MG63 (cell line): Measurements from ENCODE around the gene CEP85. TPM values are rescaled to one million over a fixed set of nuclear protein-coding genes. Genes with fewer than 3 reads are reported as not detected.

Experiments used
- DNase-seq: peaks from one replicate; pipeline ENCODE4 v3.0.0-alpha.2; 2020
- H3K27me3 ChIP-seq: fragments of 250-450 bp; sonication (Bioruptor Pico); 2 replicates; pipeline ENCODE4 v1.5.1; 2020; ENCODE audit warnings: mild to moderate bottlenecking, moderate library complexity
- H3K36me3 ChIP-seq: fragments of 250-450 bp; sonication (Bioruptor Pico); 2 replicates; pipeline ENCODE4 v1.5.1; 2020; ENCODE audit warnings: mild to moderate bottlenecking, moderate library complexity
- H3K4me3 ChIP-seq: fragments of 250-450 bp; sonication (Bioruptor Pico); 2 replicates; pipeline ENCODE4 v1.5.1; 2020; ENCODE audit warnings: mild to moderate bottlenecking, moderate library complexity
- H3K9me3 ChIP-seq: fragments of 250-450 bp; sonication (Bioruptor Pico); 2 replicates; pipeline ENCODE4 v1.5.1; 2020; ENCODE audit warnings: mild to moderate bottlenecking, moderate library complexity
- total RNA-seq: library from RNA; depleted of rRNA; stranded (reverse); fragments of >200 nt; shearing (Covaris generic); gene quantifications from 2 replicates; pipeline ENCODE4 v1.2.3, GENCODE V29; 2014; ENCODE audit warnings: low replicate concordance

The CEP85 gene
- total RNA-seq, 1 experiment from 2014 or later: 13.9 TPM

DNA sequence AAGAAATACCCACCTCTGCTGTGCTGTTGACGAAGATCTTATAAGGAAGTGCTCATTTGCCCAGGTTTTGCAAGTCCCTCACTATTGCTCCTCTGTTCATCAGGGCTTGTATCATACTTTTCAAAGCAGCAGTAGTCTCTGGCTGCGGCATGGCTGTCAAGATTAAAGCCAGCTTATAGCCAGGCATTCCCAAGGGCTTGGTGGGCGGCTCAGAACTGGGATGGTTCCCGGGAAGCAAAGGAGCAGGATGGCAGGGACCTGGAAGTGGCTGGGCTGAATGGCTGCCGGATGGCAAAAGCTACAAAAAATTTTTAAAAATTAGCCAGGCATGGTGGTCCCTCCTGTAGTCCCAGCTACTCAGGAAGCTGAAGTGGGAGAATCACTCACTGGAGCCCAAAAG lies 29.2 kb downstream of the CEP85 start:
- no peak overlapping the region for H3K4me3 ChIP-seq
- no peak for DNase-seq
- no peaks in the 10 kb centered on the region for H3K27me3 ChIP-seq
- no peaks in the 10 kb centered on the region for H3K9me3 ChIP-seq
- H3K36me3 ChIP-seq: peaks cover 68% of the 10 kb centered on the region

DNA sequence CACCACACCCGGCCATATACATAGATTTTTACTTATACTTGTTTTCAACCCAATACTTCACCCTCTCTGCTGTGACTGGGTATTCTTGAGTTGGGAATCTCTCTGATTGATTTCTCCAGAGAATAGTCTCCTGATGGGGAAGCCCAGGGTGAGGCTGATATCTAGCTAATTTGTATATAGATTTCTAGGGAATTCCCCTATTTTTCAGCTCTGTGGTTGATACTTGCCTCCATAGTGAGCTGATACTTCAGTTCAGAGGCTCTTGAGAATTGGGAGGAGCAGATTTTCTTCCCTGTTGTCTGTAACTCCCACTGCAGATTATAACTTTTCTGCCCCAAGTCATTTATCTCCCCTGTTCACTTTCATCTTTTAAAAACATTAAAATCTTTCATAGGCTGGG lies 31.4 kb downstream of the CEP85 start:
- DNase-seq: no peak
- H3K36me3 ChIP-seq: peaks cover 68% of the 10 kb centered on the region
- H3K27me3 ChIP-seq: no peaks in the 10 kb centered on the region
- 0 out of 2 replicates have a peak, but pooled peaks cover 4% of the 10 kb centered on the region for H3K9me3 ChIP-seq
- no peak overlapping the region for H3K4me3 ChIP-seq

- 0 out of 2 replicates have a peak, but pooled peaks cover 4% of the 10 kb centered on the region for H3K9me3 ChIP-seq
- H3K4me3 ChIP-seq: no peak overlapping the region
- no peaks in the 10 kb centered on the region for H3K27me3 ChIP-seq
- H3K36me3 ChIP-seq: peaks cover 67% of the 10 kb centered on the region
- no peak for DNase-seq
Observed at GRCh38 chr1:26268290-26269197, 34.5 kb downstream of the CEP85 start.

DNA sequence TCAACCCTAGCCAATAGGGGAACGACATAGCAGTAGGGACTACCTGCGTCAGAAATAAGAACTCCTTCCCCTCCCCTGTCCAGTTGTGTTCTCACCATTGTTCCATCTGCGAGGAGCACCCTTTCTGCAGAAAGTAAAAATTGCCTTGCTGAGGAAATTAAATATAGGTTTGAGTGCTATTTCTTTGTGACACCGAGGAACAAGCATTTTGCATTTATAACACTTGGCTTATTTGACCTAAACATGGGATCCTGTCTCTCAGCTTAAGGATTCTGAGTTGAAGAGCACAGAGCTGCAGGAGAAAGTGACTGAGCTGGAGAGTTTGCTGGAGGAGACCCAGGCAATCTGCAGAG lies 35.2 kb downstream of the CEP85 start:
- H3K27me3 ChIP-seq: no peaks in the 10 kb centered on the region
- H3K4me3 ChIP-seq: no peak overlapping the region
- H3K36me3 ChIP-seq: peaks cover 67% of the 10 kb centered on the region
- no peak for DNase-seq
- H3K9me3 ChIP-seq: 0 out of 2 replicates have a peak, but pooled peaks cover 4% of the 10 kb centered on the region

- DNase-seq: peak; percentile 39
- H3K27me3 ChIP-seq: no peaks in the 10 kb centered on the region
- H3K9me3 ChIP-seq: no peaks in the 10 kb centered on the region
- no peak overlapping the region for H3K4me3 ChIP-seq
- H3K36me3 ChIP-seq: peaks cover 56% of the 10 kb centered on the region
Observed at GRCh38 chr1:26274801-26275425, 40.9 kb downstream of the CEP85 start.

DNA sequence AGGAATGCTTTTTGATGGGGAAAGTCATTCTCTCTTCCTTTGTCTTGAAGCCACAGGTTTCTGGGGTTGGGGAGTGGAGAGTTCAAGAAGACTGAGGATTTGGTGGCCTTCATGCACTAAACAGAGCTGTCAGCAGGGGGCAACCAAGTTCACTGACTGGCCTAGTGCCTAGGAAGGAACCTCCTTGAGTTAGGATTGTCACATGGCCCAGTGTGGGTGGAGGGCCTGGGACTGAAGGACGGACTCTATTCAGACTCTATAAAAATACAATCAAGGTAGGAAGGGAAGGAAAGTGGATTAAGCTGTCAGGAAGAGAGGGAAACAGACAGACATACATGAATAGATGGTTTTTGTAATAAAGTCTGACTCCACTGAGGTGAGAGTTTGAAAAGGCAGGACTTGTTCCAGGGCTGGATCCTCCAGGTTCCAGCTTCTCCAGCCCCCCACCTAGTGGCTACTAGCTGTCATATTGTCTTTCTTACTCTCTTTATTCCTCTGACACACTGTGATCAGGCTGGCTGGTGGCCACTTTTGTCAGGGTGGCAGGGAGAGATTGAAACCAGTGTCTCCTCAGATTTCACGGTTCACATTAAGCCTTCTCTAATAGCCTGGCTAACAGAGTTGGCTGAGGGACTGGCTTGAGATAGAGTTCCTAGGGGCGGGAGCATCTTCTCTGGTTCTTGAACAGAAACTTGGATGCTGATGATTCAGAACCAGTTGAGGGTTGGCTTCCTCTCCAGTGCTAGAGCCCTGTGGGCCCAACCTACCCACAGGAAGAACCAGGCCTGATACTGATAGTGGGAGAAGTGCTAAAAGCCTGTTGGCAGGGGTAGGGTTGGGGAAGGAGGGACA lies 41.8 kb downstream of the CEP85 start:
- H3K27me3 ChIP-seq: no peaks in the 10 kb centered on the region
- peak; percentile 94 for DNase-seq
- no peaks in the 10 kb centered on the region for H3K9me3 ChIP-seq
- 0 out of 2 replicates have a peak overlapping the region, but pooled peaks have one; percentile 2 for H3K4me3 ChIP-seq
- peaks cover 51% of the 10 kb centered on the region for H3K36me3 ChIP-seq

GRCh38 chr1:26276432-26276838 lies 42.4 kb downstream of the CEP85 start:
- Histone ChIP-seq H3K4me3 (no peak overlapping the region), H3K9me3 (no peaks in the 10 kb centered on the region), H3K36me3 (peaks cover 52% of the 10 kb centered on the region), H3K27me3 (no peaks in the 10 kb centered on the region)
- no peak for DNase-seq

DNA sequence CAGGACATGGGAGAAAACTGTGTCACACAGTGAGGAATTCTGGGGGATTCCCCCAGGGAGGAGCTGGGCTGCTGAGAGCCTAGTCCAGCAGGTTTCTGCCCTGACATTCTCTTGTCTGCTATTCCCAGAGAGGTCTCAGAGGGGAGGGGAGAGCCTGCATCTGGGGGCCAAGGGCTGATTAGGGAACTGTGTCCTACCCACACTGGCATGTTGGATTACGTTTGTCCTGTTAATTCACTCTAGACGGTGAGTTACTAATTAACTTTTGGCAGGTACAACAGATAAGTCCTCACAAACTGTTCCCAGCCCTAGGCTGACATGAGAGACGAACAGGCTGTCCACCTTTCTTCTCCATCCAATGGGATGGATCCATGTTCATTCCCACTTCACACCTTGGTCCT lies 43.3 kb downstream of the CEP85 start:
- no peaks in the 10 kb centered on the region for H3K27me3 ChIP-seq
- H3K9me3 ChIP-seq: no peaks in the 10 kb centered on the region
- no peak overlapping the region for H3K4me3 ChIP-seq
- DNase-seq: no peak
- H3K36me3 ChIP-seq: peaks cover 51% of the 10 kb centered on the region

GRCh38 chr1:26277719-26278118 lies 43.7 kb downstream of the CEP85 start:
- Histone ChIP-seq H3K27me3 (no peaks in the 10 kb centered on the region), H3K36me3 (peaks cover 52% of the 10 kb centered on the region), H3K9me3 (no peaks in the 10 kb centered on the region), H3K4me3 (no peak overlapping the region)
- no peak for DNase-seq

- Histone ChIP-seq H3K36me3 (peaks cover 51% of the 10 kb centered on the region), H3K9me3 (no peaks in the 10 kb centered on the region), H3K4me3 (no peak overlapping the region), H3K27me3 (no peaks in the 10 kb centered on the region)
- DNase-seq: peak; percentile 94
Observed at GRCh38 chr1:26278303-26278702, 44.3 kb downstream of the CEP85 start.

GRCh38 chr1:26278724-26279455 lies 44.9 kb downstream of the CEP85 start:
- peaks cover 51% of the 10 kb centered on the region for H3K36me3 ChIP-seq
- H3K4me3 ChIP-seq: peak overlapping the region; percentile 92
- no peaks in the 10 kb centered on the region for H3K27me3 ChIP-seq
- no peaks in the 10 kb centered on the region for H3K9me3 ChIP-seq
- DNase-seq: peak; percentile 73

DNA sequence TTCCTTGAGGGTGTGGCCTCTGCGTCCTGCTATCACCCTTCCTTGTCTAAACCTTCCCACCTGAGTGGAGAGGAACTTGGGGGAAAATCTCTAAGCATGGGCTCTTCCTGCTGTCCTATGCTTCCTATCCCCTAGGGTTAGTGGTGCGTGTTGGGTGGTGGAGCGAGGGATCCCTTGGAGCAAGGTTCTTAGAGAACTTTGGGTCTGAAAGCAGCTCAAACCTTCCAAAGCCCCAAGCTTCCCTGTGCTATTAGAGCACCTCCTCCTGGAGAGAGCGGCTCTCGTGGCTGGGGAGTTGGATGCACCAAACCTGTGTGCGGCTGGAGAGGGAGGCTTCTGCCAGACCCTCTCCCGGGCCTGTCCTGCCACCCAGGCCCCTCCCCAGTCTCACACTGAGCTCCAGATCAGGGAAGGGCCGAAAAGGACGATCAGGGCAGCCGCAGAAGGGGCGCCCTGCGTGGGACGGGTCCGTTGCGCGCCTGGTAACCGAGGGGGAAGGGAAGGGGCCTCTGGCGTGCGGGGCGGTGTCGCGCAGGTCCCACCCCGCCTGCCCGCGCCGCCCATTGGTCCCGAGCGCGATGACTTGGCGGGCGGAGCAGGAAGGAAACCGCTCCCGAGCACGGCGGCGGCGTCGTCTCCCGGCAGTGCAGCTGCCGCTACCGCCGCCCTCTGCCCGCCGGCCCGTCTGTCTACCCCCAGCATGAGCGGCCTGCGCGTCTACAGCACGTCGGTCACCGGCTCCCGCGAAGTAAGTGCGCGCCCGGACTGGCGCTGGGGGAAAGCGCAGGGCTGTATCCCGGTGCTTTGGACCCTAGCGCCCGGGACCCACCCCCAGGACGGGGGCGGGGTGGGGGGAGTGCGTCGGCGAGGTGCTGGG lies 45.7 kb downstream of the CEP85 start, which contains the start of gene SH3BGRL3:
TSS of gene SH3BGRL3 (plus strand) at position 631 of the 877 bp plus-strand sequence. CDS start at position 701, 70 bp downstream.
- DNase-seq: peak; percentile 89
- Histone ChIP-seq H3K4me3 (peak within 1 kb of the TSS; percentile 92), H3K36me3 (peaks cover 43% of the 10 kb centered on the region), H3K27me3 (no peaks in the 10 kb centered on the region), H3K9me3 (no peaks in the 10 kb centered on the region)

DNA sequence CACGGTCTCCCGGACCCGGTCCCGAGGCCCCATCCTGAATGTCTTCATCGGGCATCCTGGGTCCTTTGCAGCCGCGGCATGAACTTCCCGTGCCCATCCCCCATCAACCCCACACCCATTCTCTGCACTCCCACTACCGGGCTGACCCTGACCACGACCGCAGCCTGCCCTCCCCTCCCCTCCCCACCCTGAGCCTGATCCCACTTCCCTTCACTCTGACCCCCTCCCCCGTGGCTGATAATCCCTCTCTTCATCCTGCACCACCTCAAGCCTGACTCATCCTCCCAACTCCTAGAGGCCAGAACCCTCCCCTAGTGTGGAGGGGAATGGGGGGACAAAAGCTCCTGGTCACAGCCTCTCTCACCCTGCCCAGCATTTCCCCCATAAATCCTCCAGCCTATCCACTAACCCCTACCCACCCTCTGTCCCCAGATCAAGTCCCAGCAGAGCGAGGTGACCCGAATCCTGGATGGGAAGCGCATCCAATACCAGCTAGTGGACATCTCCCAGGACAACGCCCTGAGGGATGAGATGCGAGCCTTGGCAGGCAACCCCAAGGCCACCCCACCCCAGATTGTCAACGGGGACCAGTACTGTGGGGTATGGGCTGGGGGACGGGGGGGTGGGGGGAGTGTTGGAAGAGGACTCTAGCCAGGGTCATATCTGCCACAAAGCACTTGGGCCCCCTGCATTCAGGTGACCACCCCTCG lies 46.5 kb downstream of the CEP85 start:
- peaks cover 38% of the 10 kb centered on the region for H3K36me3 ChIP-seq

GRCh38 chr1:26281091-26281958 lies 47.3 kb downstream of the CEP85 start:
- DNase-seq: no peak
- H3K4me3 ChIP-seq: peak overlapping the region; percentile 92; the same call in 1 of the 2 replicates

More for the DNA sequence above, 46.5 kb downstream of the CEP85 start:
- peak; percentile 70 for DNase-seq
- Histone ChIP-seq H3K4me3 (peak overlapping the region; percentile 92), H3K27me3 (no peaks in the 10 kb centered on the region), H3K9me3 (no peaks in the 10 kb centered on the region)

More at GRCh38 chr1:26281091-26281958, 47.3 kb downstream of the CEP85 start:
- Histone ChIP-seq H3K27me3 (no peaks in the 10 kb centered on the region), H3K9me3 (no peaks in the 10 kb centered on the region), H3K36me3 (peaks cover 37% of the 10 kb centered on the region)
